ENCODE measurements around the gene ATP6V0C. TPM values are rescaled to one million over a fixed set of nuclear protein-coding genes. Genes with fewer than 3 reads are reported as not detected.

Gene ATP6V0C
- total RNA-seq (2013), result 33.3 TPM
- polyA plus RNA-seq, result 100 to 1,000 TPM; 176 to 310 (median 187) TPM
- polyA minus RNA-seq, result 81.3 and 120 TPM in 2 replicates
- total RNA-seq, result 0.64 to 3.1 (median 1.1) reads per million in 11 experiments

DNA sequence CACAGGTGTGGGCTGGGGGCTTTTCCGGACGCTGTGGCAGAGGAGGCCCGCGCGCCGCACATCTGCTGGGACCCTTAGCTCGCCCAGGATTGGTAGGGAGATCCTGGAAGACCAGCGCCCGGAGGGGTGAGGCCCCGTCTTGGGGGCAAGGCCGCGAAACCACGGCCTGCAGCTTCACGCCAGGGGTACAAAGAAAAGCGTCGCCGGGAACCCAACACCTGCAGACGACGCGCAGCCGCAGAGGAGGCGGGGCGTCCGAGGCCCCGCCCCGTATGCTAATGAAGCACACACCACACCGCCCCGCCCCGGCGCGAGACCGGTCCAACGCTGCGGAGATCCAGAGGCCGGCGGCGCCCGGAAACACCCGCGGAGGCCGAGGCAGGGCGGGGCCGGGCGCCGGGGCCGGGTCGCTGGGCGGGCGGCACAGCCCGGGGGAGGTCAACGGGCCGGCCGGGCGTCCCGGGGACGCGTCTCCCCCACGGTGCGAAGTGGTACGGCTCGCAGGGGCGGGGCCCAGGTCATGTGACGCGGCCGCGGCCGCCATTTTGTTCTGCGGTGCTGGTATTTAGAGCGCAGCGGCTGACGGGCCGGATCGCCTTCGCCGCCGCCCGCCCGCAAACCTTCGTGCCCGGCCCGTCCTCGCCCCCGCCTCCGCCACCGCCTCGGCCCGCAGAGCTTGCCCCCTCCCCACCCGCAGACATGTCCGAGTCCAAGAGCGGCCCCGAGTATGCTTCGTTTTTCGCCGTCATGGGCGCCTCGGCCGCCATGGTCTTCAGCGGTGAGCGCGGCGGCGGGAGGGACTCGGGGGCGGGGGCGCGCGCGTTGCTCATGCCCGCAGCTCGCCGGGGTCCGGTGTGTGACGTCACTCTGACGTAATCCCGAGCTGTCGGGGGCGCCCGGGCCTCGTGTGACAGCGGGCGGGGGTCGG is at the start of gene ATP6V0C:
TSS of gene ATP6V0C (plus strand) at position 548 of the 928 bp plus-strand sequence. CDS start at position 700, 152 bp downstream.
- Histone ChIP-seq H3K4me1 (ENCODE audit: control insufficient read depth in 1 of 2, insufficient read depth in 2 of 2, low read length in 2 of 2) (peaks cover 73 to 86% of the 10 kb centered on the region in 2 donors), H3K79me2 (ENCODE audit: insufficient read depth, low read length) (peaks cover 77% of the 10 kb centered on the region), H2AFZ (ENCODE audit: insufficient read depth, low read depth, low read length, poor library complexity, severe bottlenecking) (peak within 1 kb of the TSS; percentile 81)

DNA sequence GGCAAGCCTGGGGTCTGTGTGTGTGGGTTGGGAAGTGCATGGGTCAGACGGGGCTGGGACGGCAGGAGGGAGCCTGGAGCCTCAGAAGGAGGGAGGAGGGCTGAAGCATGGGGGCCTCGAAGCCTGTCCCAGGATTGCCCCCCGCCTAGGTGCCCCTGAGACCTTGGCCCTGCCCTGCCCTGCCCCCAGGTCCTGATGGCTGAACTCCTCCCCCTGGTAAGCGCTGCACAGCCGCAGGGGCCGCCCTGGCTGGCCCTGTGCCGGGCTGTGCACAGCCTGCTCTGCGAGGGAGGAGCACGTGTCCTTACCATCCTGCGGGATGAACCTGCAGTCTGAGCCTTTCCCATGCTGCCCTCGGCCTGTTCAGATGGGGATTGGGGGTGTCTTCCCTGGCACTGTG is 49.4 kb upstream of the ATP6V0C start:
- no peak overlapping the region for H3K4me3 ChIP-seq (replicated peaks in 1 of 3; ENCODE audit: low read depth in 2 of 3, low read length in 3 of 3)
- no peak overlapping the region for H3K27ac Mint-ChIP-seq
- H3K4me1 ChIP-seq (ENCODE audit: control insufficient read depth in 1 of 2, insufficient read depth in 2 of 2, low read length in 2 of 2), result peaks cover 17 to 47% of the 10 kb centered on the region in 2 donors
- no peaks in the 10 kb centered on the region for H4K20me1 ChIP-seq (ENCODE audit: insufficient read depth, low read length)
- H3K79me2 ChIP-seq (ENCODE audit: insufficient read depth, low read length), result no peaks in the 10 kb centered on the region
- H3K36me3 Mint-ChIP-seq, result peaks cover 0 to 2% of the 10 kb centered on the region in 2 donors
- peaks cover 15 to 24% of the 10 kb centered on the region in 2 donors for H3K27me3 ChIP-seq (ENCODE audit: control insufficient read depth in 2 of 2, insufficient read depth in 2 of 2, low read length in 2 of 2)
- WGBS (ENCODE audit: insufficient coverage), result 94% methylated on average over 11 of the region's 12 CpGs
- H3K27me3 Mint-ChIP-seq (ENCODE audit: low read depth in 3 of 3), result peaks cover 24 to 33% (median 29%) of the 10 kb centered on the region in 3 donors
- TF ChIP-seq, protein P1, sequence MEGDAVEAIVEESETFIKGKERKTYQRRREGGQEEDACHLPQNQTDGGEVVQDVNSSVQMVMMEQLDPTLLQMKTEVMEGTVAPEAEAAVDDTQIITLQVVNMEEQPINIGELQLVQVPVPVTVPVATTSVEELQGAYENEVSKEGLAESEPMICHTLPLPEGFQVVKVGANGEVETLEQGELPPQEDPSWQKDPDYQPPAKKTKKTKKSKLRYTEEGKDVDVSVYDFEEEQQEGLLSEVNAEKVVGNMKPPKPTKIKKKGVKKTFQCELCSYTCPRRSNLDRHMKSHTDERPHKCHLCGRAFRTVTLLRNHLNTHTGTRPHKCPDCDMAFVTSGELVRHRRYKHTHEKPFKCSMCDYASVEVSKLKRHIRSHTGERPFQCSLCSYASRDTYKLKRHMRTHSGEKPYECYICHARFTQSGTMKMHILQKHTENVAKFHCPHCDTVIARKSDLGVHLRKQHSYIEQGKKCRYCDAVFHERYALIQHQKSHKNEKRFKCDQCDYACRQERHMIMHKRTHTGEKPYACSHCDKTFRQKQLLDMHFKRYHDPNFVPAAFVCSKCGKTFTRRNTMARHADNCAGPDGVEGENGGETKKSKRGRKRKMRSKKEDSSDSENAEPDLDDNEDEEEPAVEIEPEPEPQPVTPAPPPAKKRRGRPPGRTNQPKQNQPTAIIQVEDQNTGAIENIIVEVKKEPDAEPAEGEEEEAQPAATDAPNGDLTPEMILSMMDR (IDR thresholded peaks at IDR 0.05), result no peak
- DNase-seq, result no peak
- H3K36me3 ChIP-seq (replicated peaks in 1 of 2; ENCODE audit: control insufficient read depth in 1 of 2, insufficient read depth in 2 of 2, low read length in 2 of 2), result no peaks in the 10 kb centered on the region
- no peak overlapping the region for H3K4me2 ChIP-seq (replicated peaks; ENCODE audit: extremely low read depth, low read length, poor library complexity, severe bottlenecking)
- intact Hi-C loops (cut with micrococcal nuclease), result loop anchor here in 1 of 2 donors (5.0 kb wide), 1 partner anchor 37 kb away; the partner anchor contains the start of gene CCNF
- H3K27ac ChIP-seq (ENCODE audit: low read depth in 1 of 2, low read length in 2 of 2), result no peak overlapping the region
- H3K4me1 Mint-ChIP-seq, result peaks cover 24% of the 10 kb centered on the region
- no peak overlapping the region for H2AFZ ChIP-seq (ENCODE audit: insufficient read depth, low read depth, low read length, poor library complexity, severe bottlenecking)
- peaks cover 0 to 5% of the 10 kb centered on the region in 2 donors for H3K9me3 ChIP-seq (replicated peaks in 1 of 2; ENCODE audit: control insufficient read depth in 1 of 2, insufficient read depth in 1 of 2, low read length in 2 of 2)
- H3K9ac ChIP-seq (ENCODE audit: insufficient read depth, low read length, poor library complexity, severe bottlenecking), result no peak overlapping the region
- no peak overlapping the region for H3K4me3 Mint-ChIP-seq
- H3K9me3 Mint-ChIP-seq, result peaks cover 0 to 3% (median 2%) of the 10 kb centered on the region in 7 donors

More for the DNA sequence above, at the start of gene ATP6V0C:
- peak within 1 kb of the TSS; percentile 96 for H3K27ac ChIP-seq (ENCODE audit: low read depth in 1 of 2, low read length in 2 of 2)
- no peaks in the 10 kb centered on the region for H3K27me3 ChIP-seq (ENCODE audit: control insufficient read depth in 2 of 2, insufficient read depth in 2 of 2, low read length in 2 of 2)
- H3K4me3 ChIP-seq (replicated peaks in 1 of 3; ENCODE audit: low read depth in 2 of 3, low read length in 3 of 3), result peak within 1 kb of the TSS; percentile 73 to 100 (median 92)
- Mint-ChIP-seq H3K4me1 (peaks cover 82% of the 10 kb centered on the region), H3K27ac (peak within 1 kb of the TSS; percentile 99 to 100 (median 99)), H3K36me3 (peaks cover 26 to 33% of the 10 kb centered on the region in 2 donors), H3K27me3 (ENCODE audit: low read depth in 3 of 3) (peaks cover 2 to 6% (median 6%) of the 10 kb centered on the region in 3 donors), H3K9me3 (peaks cover 0 to 9% (median 0%) of the 10 kb centered on the region in 7 donors), H3K4me3 (peak within 1 kb of the TSS; percentile 98 to 99)
- peaks cover 42% of the 10 kb centered on the region for H4K20me1 ChIP-seq (ENCODE audit: insufficient read depth, low read length)
- H3K9me3 ChIP-seq (replicated peaks in 1 of 2; ENCODE audit: control insufficient read depth in 1 of 2, insufficient read depth in 1 of 2, low read length in 2 of 2), result no peaks in the 10 kb centered on the region
- H3K4me2 ChIP-seq (replicated peaks; ENCODE audit: extremely low read depth, low read length, poor library complexity, severe bottlenecking), result peak within 1 kb of the TSS; percentile 99
- DNase-seq, result peak; percentile 86 to 88 (median 87)
- peaks cover 0 to 4% of the 10 kb centered on the region in 2 donors for H3K36me3 ChIP-seq (replicated peaks in 1 of 2; ENCODE audit: control insufficient read depth in 1 of 2, insufficient read depth in 2 of 2, low read length in 2 of 2)
- under 1% methylated on average over 121 of the region's 122 CpGs for WGBS (ENCODE audit: insufficient coverage)
- TF ChIP-seq, protein P1 (IDR thresholded peaks at IDR 0.05), result no peak
- intact Hi-C loops (cut with micrococcal nuclease), result no loop called here
- H3K9ac ChIP-seq (ENCODE audit: insufficient read depth, low read length, poor library complexity, severe bottlenecking), result peak within 1 kb of the TSS; percentile 98

All from CD14-positive monocyte (primary cell).